Measurements from ENCODE around the gene COX8A.

The COX8A gene

GRCh38 chr11:64000026-64000739 lies 25.8 kb downstream of the COX8A start:
- Histone ChIP-seq H3K4me3 (peak overlapping the region; percentile 13 to 42 (median 23)), H3K27ac (peak overlapping the region in 7 of 21 experiments; percentile 2 to 57 (median 17))

GRCh38 chr11:64000740-64001483 lies 26.5 kb downstream of the COX8A start:
- H3K27ac ChIP-seq: no peak overlapping the region
- H3K4me3 ChIP-seq: peak overlapping the region; percentile 13 to 42 (median 23)

- no peak overlapping the region for H3K4me3 ChIP-seq
- H3K27ac ChIP-seq: no peak overlapping the region
These were observed 27.3 kb downstream of the COX8A start for GRCh38 chr11:64001484-64002420.

- H3K27ac ChIP-seq: no peak overlapping the region
- no peak overlapping the region for H3K4me3 ChIP-seq
These were observed 29.6 kb downstream of the COX8A start for GRCh38 chr11:64003807-64004589.

- Histone ChIP-seq H3K27ac (no peak overlapping the region), H3K4me3 (no peak overlapping the region)
These were observed 30.2 kb downstream of the COX8A start for GRCh38 chr11:64004590-64004984.

- Histone ChIP-seq H3K4me3 (no peak overlapping the region), H3K27ac (no peak overlapping the region)
These were observed 31.3 kb downstream of the COX8A start for GRCh38 chr11:64005691-64006090.

- Histone ChIP-seq H3K4me3 (no peak overlapping the region), H3K27ac (no peak overlapping the region)
These were observed 32.0 kb downstream of the COX8A start for GRCh38 chr11:64006398-64006797.

GRCh38 chr11:64007160-64007628 lies 32.8 kb downstream of the COX8A start:
- no peak overlapping the region for H3K27ac ChIP-seq
- peak overlapping the region in 5 of 7 experiments; percentile 8 to 47 (median 22) for H3K4me3 ChIP-seq

- peak overlapping the region in 1 of 21 experiments; percentile 10 for H3K27ac ChIP-seq
- peak overlapping the region in 5 of 7 experiments; percentile 8 to 47 (median 22) for H3K4me3 ChIP-seq
These were observed 33.3 kb downstream of the COX8A start for GRCh38 chr11:64007629-64008282.

- H3K4me3 ChIP-seq: no peak overlapping the region
- H3K27ac ChIP-seq: peak overlapping the region in 1 of 21 experiments; percentile 10
These were observed 34.0 kb downstream of the COX8A start for GRCh38 chr11:64008283-64008913.

- H3K4me3 ChIP-seq: no peak overlapping the region
- no peak overlapping the region for H3K27ac ChIP-seq
These were observed 34.7 kb downstream of the COX8A start for GRCh38 chr11:64008914-64009633.

- Histone ChIP-seq H3K4me3 (no peak overlapping the region), H3K27ac (no peak overlapping the region)
These were observed 35.3 kb downstream of the COX8A start for GRCh38 chr11:64009710-64010109.

GRCh38 chr11:64010783-64011182 lies 36.4 kb downstream of the COX8A start:
- no peak overlapping the region for H3K27ac ChIP-seq
- no peak overlapping the region for H3K4me3 ChIP-seq

- Histone ChIP-seq H3K4me3 (no peak overlapping the region), H3K27ac (no peak overlapping the region)
These were observed 37.0 kb downstream of the COX8A start for GRCh38 chr11:64011371-64011770.

- Histone ChIP-seq H3K27ac (no peak overlapping the region), H3K4me3 (no peak overlapping the region)
These were observed 38.9 kb downstream of the COX8A start for GRCh38 chr11:64013141-64013896.

GRCh38 chr11:64014356-64014755 lies 39.9 kb downstream of the COX8A start:
- Histone ChIP-seq H3K27ac (no peak overlapping the region), H3K4me3 (no peak overlapping the region)

GRCh38 chr11:64015510-64015909 lies 41.1 kb downstream of the COX8A start:
- no peak overlapping the region for H3K27ac ChIP-seq

More at GRCh38 chr11:64015510-64015909, 41.1 kb downstream of the COX8A start:
- H3K4me3 ChIP-seq: no peak overlapping the region

Measured in skin epidermis (tissue), 12 donors.